IMR-90 (cell line): Measurements from ENCODE around the gene SMOC1. TPM values are rescaled to one million over a fixed set of nuclear protein-coding genes. Genes with fewer than 3 reads are reported as not detected.

Experiments used
- ATAC-seq: fragments of 200-7000 bp; cut with Tn5 transposase; 2 replicates; pipeline ENCODE4 v1.9.1; 2020; ENCODE audit warnings: low read depth, mild to moderate bottlenecking, moderate library complexity
- BruUV-seq: library from RNA; stranded (reverse); fragments of 400-500 nt; replicated peaks from 2 replicates; lab custom pipeline; 2021; lab: Mats Ljungman, UMichigan
- CTCF ChIA-PET: fragments of 300-600 bp; formaldehyde crosslinking; extraction: SDS; loops from one replicate; lab custom pipeline; 2021; ENCODE audit warnings: antibody characterized with exemption; lab: Yijun Ruan, JAX
- POLR2A ChIA-PET: fragments of 300-600 bp; sonication (Branson Sonifier 250); formaldehyde crosslinking; loops from one replicate; lab custom pipeline; 2022; ENCODE audit warnings: antibody characterized with exemption; ENCODE audit not compliant: unreplicated experiment; lab: Charles Lee
- DNase-seq: peaks from one replicate; pipeline ENCODE4 v3.0.0; 2013
- H2AFZ ChIP-seq: replicated peaks from 2 replicates; pipeline ENCODE3; 2013; ENCODE audit warnings: low read length, mild to moderate bottlenecking; ENCODE audit not compliant: poor library complexity
- H2AK5ac ChIP-seq: 2 replicates; pipeline ENCODE4 v1.6.1; 2013; ENCODE audit warnings: low read depth, low read length, inconsistent platforms
- H2AK9ac ChIP-seq: replicated peaks from 2 replicates; pipeline ENCODE3; 2013; ENCODE audit warnings: mild to moderate bottlenecking, low read depth, low read length, moderate library complexity; ENCODE audit not compliant: poor library complexity
- H2BK120ac ChIP-seq: 2 replicates; pipeline ENCODE4 v1.6.1; 2013; ENCODE audit warnings: low read depth, low read length, inconsistent platforms
- H2BK15ac ChIP-seq: 3 replicates; pipeline ENCODE4 v1.6.1; 2013; ENCODE audit warnings: low read depth, low read length, inconsistent platforms
- H2BK20ac ChIP-seq: 2 replicates; pipeline ENCODE4 v1.6.1; 2013; ENCODE audit warnings: low read depth, mild to moderate bottlenecking, inconsistent platforms, low read length, moderate library complexity
- H2BK5ac ChIP-seq: 2 replicates; pipeline ENCODE4 v1.6.1; 2013; ENCODE audit warnings: mild to moderate bottlenecking, low read depth, low read length, inconsistent platforms; ENCODE audit not compliant: poor library complexity, severe bottlenecking
- H3K14ac ChIP-seq: replicated peaks from 2 replicates; pipeline ENCODE4 v1.6.1; 2013; ENCODE audit warnings: low read depth, low read length, inconsistent platforms
- H3K18ac ChIP-seq: 2 replicates; pipeline ENCODE4 v1.6.1; 2013; ENCODE audit warnings: low read depth, low read length, control low read depth
- H3K23ac ChIP-seq: 2 replicates; pipeline ENCODE4 v1.6.1; 2013; ENCODE audit warnings: low read depth, low read length, inconsistent platforms
- H3K27ac ChIP-seq: 2 replicates; pipeline ENCODE4 v1.5.1; 2013; ENCODE audit warnings: mild to moderate bottlenecking, control low read depth, low read length; ENCODE audit not compliant: insufficient read depth
- H3K27me3 ChIP-seq: 2 replicates; pipeline ENCODE4 v1.6.1; 2013; ENCODE audit warnings: low read length; ENCODE audit not compliant: control insufficient read depth, insufficient read depth
- H3K36me3 ChIP-seq: 2 replicates; pipeline ENCODE4 v1.6.1; 2013; ENCODE audit warnings: low read length, mixed read lengths; ENCODE audit not compliant: control insufficient read depth, insufficient read depth
- H3K4ac ChIP-seq: 2 replicates; pipeline ENCODE4 v1.6.1; 2013; ENCODE audit warnings: low read depth, low read length, inconsistent platforms
- H3K4me1 ChIP-seq: 2 replicates; pipeline ENCODE4 v1.6.1; 2013; ENCODE audit warnings: low read length, mixed read lengths; ENCODE audit not compliant: control insufficient read depth, insufficient read depth
- H3K4me2 ChIP-seq: 2 replicates; pipeline ENCODE4 v1.6.1; 2013; ENCODE audit warnings: low read depth, mild to moderate bottlenecking, control low read depth, low read length, moderate library complexity
- H3K4me3 ChIP-seq: 2 replicates; pipeline ENCODE4 v1.5.1; 2013; ENCODE audit warnings: low read depth, mild to moderate bottlenecking, control low read depth, low read length, moderate library complexity; ENCODE audit not compliant: insufficient read depth
- H3K56ac ChIP-seq: 2 replicates; pipeline ENCODE4 v1.6.1; 2013; ENCODE audit warnings: low read length, inconsistent platforms; ENCODE audit not compliant: insufficient read depth; ENCODE audit errors: extremely low read depth
- H3K79me1 ChIP-seq, 2 experiments: 2 replicates each; pipeline ENCODE4 v1.6.1; 2013; ENCODE audit warnings: low read length in 2 of 2, inconsistent platforms in 1 of 2, low read depth in 1 of 2
- H3K9ac ChIP-seq: 2 replicates; pipeline ENCODE4 v1.6.1; 2013; ENCODE audit warnings: low read depth, low read length, control low read depth
- H3K9me1 ChIP-seq: 2 replicates; pipeline ENCODE4 v1.6.1; 2013; ENCODE audit warnings: low read length, inconsistent platforms; ENCODE audit not compliant: insufficient read depth
- H3K9me3 ChIP-seq: 2 replicates; pipeline ENCODE4 v1.6.1; 2013; ENCODE audit warnings: low read length; ENCODE audit not compliant: control insufficient read depth, insufficient read depth
- H4K20me1 ChIP-seq: 2 replicates; pipeline ENCODE4 v1.6.1; 2013; ENCODE audit warnings: low read length, inconsistent platforms; ENCODE audit not compliant: insufficient read depth
- H4K5ac ChIP-seq: 2 replicates; pipeline ENCODE4 v1.6.1; 2013; ENCODE audit warnings: mild to moderate bottlenecking, low read depth, low read length, control low read depth
- H4K8ac ChIP-seq, 2 experiments: 2 replicates each; pipeline ENCODE4 v1.6.1; 2013; ENCODE audit warnings: low read depth in 2 of 2, low read length in 2 of 2, control low read depth in 1 of 2, inconsistent platforms in 1 of 2
- H4K91ac ChIP-seq: 2 replicates; pipeline ENCODE4 v1.6.1; 2013; ENCODE audit warnings: low read depth, low read length, inconsistent platforms; ENCODE audit not compliant: insufficient read depth
- CEBPB ChIP-seq: IDR thresholded peaks from 2 replicates; pipeline ENCODE4 v1.6.1; 2012; ENCODE audit warnings: low read depth, low read length, improper control_type of control experiment
- CHD1 ChIP-seq: IDR thresholded peaks from 2 replicates; pipeline ENCODE4 v1.6.1; 2012; ENCODE audit warnings: low read depth, low read length, improper control_type of control experiment
- FOS ChIP-seq: fragments of 150-350 bp; IDR thresholded peaks from 2 replicates; pipeline ENCODE4 v1.6.1; 2016; ENCODE audit warnings: low read depth, low read length
- MAFK ChIP-seq: IDR thresholded peaks from 2 replicates; pipeline ENCODE4 v1.6.1; 2012; ENCODE audit warnings: low read depth, low read length, improper control_type of control experiment
- MAZ ChIP-seq: IDR thresholded peaks from 2 replicates; pipeline ENCODE4 v1.6.1; 2012; ENCODE audit warnings: low read depth, mild to moderate bottlenecking, low read length, improper control_type of control experiment, moderate library complexity, borderline replicate concordance
- MXI1 ChIP-seq: IDR thresholded peaks from 2 replicates; pipeline ENCODE4 v1.6.1; 2012; ENCODE audit warnings: low read depth, mild to moderate bottlenecking, low read length, moderate library complexity, borderline replicate concordance
- NFE2L2 ChIP-seq: fragments of 150-350 bp; IDR thresholded peaks from 2 replicates; pipeline ENCODE4 v1.6.1; 2016; ENCODE audit warnings: low read depth, mild to moderate bottlenecking, low read length
- POLR2A ChIP-seq: IDR thresholded peaks from 2 replicates; pipeline ENCODE4 v1.6.1; 2012; ENCODE audit warnings: mild to moderate bottlenecking, low read depth, low read length
- RCOR1 ChIP-seq: IDR thresholded peaks from 2 replicates; pipeline ENCODE4 v1.6.1; 2012; ENCODE audit warnings: mild to moderate bottlenecking, low read length, improper control_type of control experiment; ENCODE audit not compliant: insufficient replicate concordance
- RFX5 ChIP-seq: IDR thresholded peaks from 2 replicates; pipeline ENCODE4 v1.8.0; 2012; ENCODE audit warnings: low read depth, mild to moderate bottlenecking, low read length, moderate library complexity
- SMC3 ChIP-seq: fragments of 150-350 bp; IDR thresholded peaks from 2 replicates; pipeline ENCODE4 v1.6.1; 2016; ENCODE audit warnings: low read depth, mild to moderate bottlenecking, antibody characterized with exemption, low read length, moderate library complexity
- WGBS, 2 experiments: methylation state at CpG; one replicate each; pipeline versions ENCODE4 v1.1.5 to v1.1.7; 2013; ENCODE audit warnings: missing lambda C conversion rate in 2 of 2; ENCODE audit not compliant: insufficient read length in 1 of 2; ENCODE audit errors: extremely low coverage in 2 of 2; 5-methylcytosine and 5-hydroxymethylcytosine counted together
- dilution Hi-C: fragments of 300-500 bp; cut with HindIII; formaldehyde crosslinking; loops from one replicate; pipeline ENCODE4 v1.14.3; 2018; ENCODE audit warnings: low sequenced_read_pairs; ENCODE audit not compliant: unreplicated experiment
- in situ Hi-C: fragments of 300-500 bp; cut with MboI; formaldehyde crosslinking; loops from 3 replicates; pipeline ENCODE4 v1.14.3; 2019; ENCODE audit warnings: low sequenced_read_pairs, inconsistent platforms, mixed read lengths
- intact Hi-C: fragments of 100-400 bp; cut with micrococcal nuclease; formaldehyde crosslinking; loops from 2 replicates; pipeline ENCODE4 v1.10.0; 2022
- polyA plus RNA-seq, 3 experiments: library from polyadenylated mRNA; depleted of rRNA; stranded (reverse); fragments of >200 nt; gene quantifications; 2 replicates each; pipeline ENCODE4 v1.2.3, GENCODE V29; 2012; ENCODE audit warnings: low replicate concordance in 1 of 3
- total RNA-seq: library from RNA; depleted of rRNA; stranded (reverse); fragments of >200 nt; gene quantifications from 2 replicates; pipeline ENCODE4 v1.2.3, GENCODE V29; 2012
- TF ChIP-seq, protein P1 (sequence below): fragments of 150-350 bp; IDR thresholded peaks from 2 replicates; pipeline ENCODE4 v1.6.1; 2016; ENCODE audit warnings: low read depth, mild to moderate bottlenecking, low read length, moderate library complexity, borderline replicate concordance
- TF ChIP-seq, protein P2 (sequence below): fragments of 150-350 bp; IDR thresholded peaks from 2 replicates; pipeline ENCODE4 v1.6.1; 2017; ENCODE audit warnings: mild to moderate bottlenecking, antibody characterized with exemption, low read length, low read depth
- TF ChIP-seq, protein P3 (sequence below): conservative IDR thresholded peaks from 2 replicates; pipeline ENCODE4 v1.5.1; 2012; ENCODE audit warnings: mild to moderate bottlenecking, low read depth, low read length, improper control_type of control experiment

The SMOC1 gene
- total and polyA plus RNA-seq, 2 of the 4 experiments (the other 2 are of a cell fraction), result 0.90 to 4.1 TPM

DNA sequence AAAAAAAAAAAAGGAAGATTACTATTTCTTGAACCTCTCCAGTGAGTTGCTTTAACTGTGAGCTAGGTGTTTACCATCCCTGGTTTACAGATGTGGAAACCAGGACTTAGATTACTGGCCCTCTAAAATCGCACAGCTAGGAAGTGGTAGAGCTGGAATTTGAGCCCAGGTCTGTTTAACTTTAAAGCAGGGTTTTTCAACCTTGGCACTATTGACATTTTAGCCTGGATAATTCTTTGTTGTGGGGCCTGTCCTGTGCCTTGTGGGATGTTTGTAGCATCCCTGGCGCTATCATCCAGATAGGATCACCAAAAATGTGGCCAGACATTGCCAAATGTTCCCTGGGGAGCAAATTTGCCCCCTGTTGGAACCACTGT lies 28.5 kb upstream of the SMOC1 start:
- no TSS peak for BruUV-seq

More for the DNA sequence above, 28.5 kb upstream of the SMOC1 start:
- H3K9me1 ChIP-seq, result no peaks in the 10 kb centered on the region
- H4K8ac ChIP-seq, result no peak overlapping the region
- H3K4me1 ChIP-seq, result no peaks in the 10 kb centered on the region
- no peak overlapping the region for H4K5ac ChIP-seq
- no peak overlapping the region for H3K23ac ChIP-seq
- no peak overlapping the region for H3K27ac ChIP-seq
- H2AK9ac ChIP-seq, result no peak overlapping the region
- intact Hi-C loops, result no loop called here
- H3K4me3 ChIP-seq, result no peak overlapping the region
- no peaks in the 10 kb centered on the region for H3K36me3 ChIP-seq
- 40% methylated on average over 1 of the region's 2 CpGs; no CpG with 5 or more reads in 1 of the 2 experiments for WGBS, 2 experiments
- no peak overlapping the region for H3K4me2 ChIP-seq
- no peak for TF ChIP-seq FOS
- TF ChIP-seq, protein P1, sequence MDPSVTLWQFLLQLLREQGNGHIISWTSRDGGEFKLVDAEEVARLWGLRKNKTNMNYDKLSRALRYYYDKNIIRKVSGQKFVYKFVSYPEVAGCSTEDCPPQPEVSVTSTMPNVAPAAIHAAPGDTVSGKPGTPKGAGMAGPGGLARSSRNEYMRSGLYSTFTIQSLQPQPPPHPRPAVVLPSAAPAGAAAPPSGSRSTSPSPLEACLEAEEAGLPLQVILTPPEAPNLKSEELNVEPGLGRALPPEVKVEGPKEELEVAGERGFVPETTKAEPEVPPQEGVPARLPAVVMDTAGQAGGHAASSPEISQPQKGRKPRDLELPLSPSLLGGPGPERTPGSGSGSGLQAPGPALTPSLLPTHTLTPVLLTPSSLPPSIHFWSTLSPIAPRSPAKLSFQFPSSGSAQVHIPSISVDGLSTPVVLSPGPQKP, result no peak
- TF ChIP-seq MXI1, result no peak
- TF ChIP-seq, protein P2, sequence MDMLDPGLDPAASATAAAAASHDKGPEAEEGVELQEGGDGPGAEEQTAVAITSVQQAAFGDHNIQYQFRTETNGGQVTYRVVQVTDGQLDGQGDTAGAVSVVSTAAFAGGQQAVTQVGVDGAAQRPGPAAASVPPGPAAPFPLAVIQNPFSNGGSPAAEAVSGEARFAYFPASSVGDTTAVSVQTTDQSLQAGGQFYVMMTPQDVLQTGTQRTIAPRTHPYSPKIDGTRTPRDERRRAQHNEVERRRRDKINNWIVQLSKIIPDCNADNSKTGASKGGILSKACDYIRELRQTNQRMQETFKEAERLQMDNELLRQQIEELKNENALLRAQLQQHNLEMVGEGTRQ, result no peak
- no peak for TF ChIP-seq NFE2L2
- no peak for TF ChIP-seq MAFK
- no peak for TF ChIP-seq RCOR1
- TF ChIP-seq CHD1, result no peak
- TF ChIP-seq RFX5, result no peak
- no peak for TF ChIP-seq POLR2A
- TF ChIP-seq SMC3, result no peak
- TF ChIP-seq MAZ, result no peak
- TF ChIP-seq, protein P3, sequence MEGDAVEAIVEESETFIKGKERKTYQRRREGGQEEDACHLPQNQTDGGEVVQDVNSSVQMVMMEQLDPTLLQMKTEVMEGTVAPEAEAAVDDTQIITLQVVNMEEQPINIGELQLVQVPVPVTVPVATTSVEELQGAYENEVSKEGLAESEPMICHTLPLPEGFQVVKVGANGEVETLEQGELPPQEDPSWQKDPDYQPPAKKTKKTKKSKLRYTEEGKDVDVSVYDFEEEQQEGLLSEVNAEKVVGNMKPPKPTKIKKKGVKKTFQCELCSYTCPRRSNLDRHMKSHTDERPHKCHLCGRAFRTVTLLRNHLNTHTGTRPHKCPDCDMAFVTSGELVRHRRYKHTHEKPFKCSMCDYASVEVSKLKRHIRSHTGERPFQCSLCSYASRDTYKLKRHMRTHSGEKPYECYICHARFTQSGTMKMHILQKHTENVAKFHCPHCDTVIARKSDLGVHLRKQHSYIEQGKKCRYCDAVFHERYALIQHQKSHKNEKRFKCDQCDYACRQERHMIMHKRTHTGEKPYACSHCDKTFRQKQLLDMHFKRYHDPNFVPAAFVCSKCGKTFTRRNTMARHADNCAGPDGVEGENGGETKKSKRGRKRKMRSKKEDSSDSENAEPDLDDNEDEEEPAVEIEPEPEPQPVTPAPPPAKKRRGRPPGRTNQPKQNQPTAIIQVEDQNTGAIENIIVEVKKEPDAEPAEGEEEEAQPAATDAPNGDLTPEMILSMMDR, result no peak
- no peak for TF ChIP-seq CEBPB
- no peak overlapping the region for H4K91ac ChIP-seq
- in situ Hi-C loops, result no loop called here
- POLR2A ChIA-PET, result no interaction called here
- H3K27me3 ChIP-seq, result peaks cover 46% of the 10 kb centered on the region
- H2BK5ac ChIP-seq, result no peak overlapping the region
- no peak overlapping the region for H3K14ac ChIP-seq
- no peak overlapping the region for H3K56ac ChIP-seq
- CTCF ChIA-PET, result no interaction called here
- H2BK20ac ChIP-seq, result no peak overlapping the region
- no peak overlapping the region for H2AK5ac ChIP-seq
- no peaks in the 10 kb centered on the region for H3K9me3 ChIP-seq
- H3K4ac ChIP-seq, result no peak overlapping the region
- dilution Hi-C loops, result no loop called here
- no peaks in the 10 kb centered on the region for H3K79me1 ChIP-seq
- H2BK15ac ChIP-seq, result no peak overlapping the region
- H2BK120ac ChIP-seq, result no peak overlapping the region
- H3K18ac ChIP-seq, result no peak overlapping the region
- DNase-seq (no peak), ATAC-seq (no peak)
- no peak overlapping the region for H3K9ac ChIP-seq
- no peaks in the 10 kb centered on the region for H4K20me1 ChIP-seq
- no peak overlapping the region for H2AFZ ChIP-seq
